Measurements from ENCODE around the gene DCAF5. TPM values are rescaled to one million over a fixed set of nuclear protein-coding genes. Genes with fewer than 3 reads are reported as not detected.
A peak's percentile ranks its signal among the peaks of the same experiment; 100 is the strongest.

The DCAF5 gene
- total and polyA plus RNA-seq, 2 of the 13 experiments (the other 11 are each of a cell fraction or from before 2014, with no cell fraction given): 13.4 to 31.6 TPM

DNA sequence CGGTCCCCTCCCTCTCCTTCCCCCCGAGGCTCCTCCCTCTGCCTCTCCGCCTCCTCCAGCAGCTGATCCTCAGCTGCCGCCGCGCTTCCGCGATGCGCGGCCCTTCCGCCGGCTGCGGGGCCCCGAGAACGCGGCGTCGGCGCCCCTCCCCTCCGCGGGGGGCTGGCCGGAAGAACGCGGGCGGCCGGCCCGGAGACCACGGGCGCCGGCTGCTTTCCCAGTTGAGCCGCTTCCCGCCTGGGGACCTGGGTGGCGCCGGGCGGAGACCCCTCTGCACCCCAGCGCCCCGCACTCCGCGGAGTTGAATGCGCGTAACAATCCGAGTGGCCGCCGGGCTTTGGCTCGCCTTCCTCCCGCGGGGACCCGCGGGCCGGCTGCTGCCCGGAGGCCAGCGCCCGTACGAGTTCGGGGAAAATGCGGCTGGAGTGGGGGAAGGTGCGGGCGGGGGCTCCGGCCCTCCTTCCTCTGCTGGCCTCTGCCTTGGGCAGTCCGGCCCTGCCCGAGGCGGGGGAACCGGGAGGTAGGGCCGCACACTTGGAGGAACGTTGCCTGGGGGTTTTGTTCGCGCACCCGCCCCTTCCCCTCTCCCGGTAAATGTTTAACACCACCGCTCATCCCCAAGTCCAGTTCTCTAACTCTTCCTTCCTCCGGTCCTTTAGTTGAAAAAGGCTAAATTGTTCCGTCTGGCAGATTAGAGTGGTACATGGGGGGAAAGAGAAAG lies 393 bp upstream of the DCAF5 start (continued):
- TF ChIP-seq, protein P1, sequence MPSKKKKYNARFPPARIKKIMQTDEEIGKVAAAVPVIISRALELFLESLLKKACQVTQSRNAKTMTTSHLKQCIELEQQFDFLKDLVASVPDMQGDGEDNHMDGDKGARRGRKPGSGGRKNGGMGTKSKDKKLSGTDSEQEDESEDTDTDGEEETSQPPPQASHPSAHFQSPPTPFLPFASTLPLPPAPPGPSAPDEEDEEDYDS (CRISPR knock-in tag; IDR thresholded peaks at IDR 0.05): peak; percentile 81
- TF ChIP-seq PHF8 (CRISPR knock-in tag; IDR thresholded peaks at IDR 0.05) (peak; percentile 83), NRL (CRISPR knock-in tag; IDR thresholded peaks at IDR 0.05; ENCODE audit: borderline replicate concordance) (0 out of 2 replicates have a peak, but pooled peaks have one; percentile 43), ZNF10 (CRISPR knock-in tag; IDR thresholded peaks at IDR 0.05; ENCODE audit: borderline replicate concordance, low read depth) (no peak), RFX3 (CRISPR knock-in tag; IDR thresholded peaks at IDR 0.05) (no peak), ZNF678 (CRISPR knock-in tag; IDR thresholded peaks at IDR 0.05) (no peak), ZSCAN12 (CRISPR knock-in tag; IDR thresholded peaks at IDR 0.05) (no peak), GATAD2A (CRISPR knock-in tag; IDR thresholded peaks at IDR 0.05) (peak; percentile 25; the same call in 1 of the 2 replicates), ZNF766 (CRISPR knock-in tag; IDR thresholded peaks at IDR 0.05; ENCODE audit: borderline replicate concordance) (0 out of 2 replicates have a peak, but pooled peaks have one; percentile 18), PHF21A (CRISPR knock-in tag; IDR thresholded peaks at IDR 0.05) (no peak; the same call in 1 of the 2 replicates), ZBTB7B (CRISPR knock-in tag; IDR thresholded peaks at IDR 0.05) (no peak; the same call in 1 of the 2 replicates), TBX2 (CRISPR knock-in tag; IDR thresholded peaks at IDR 0.05; ENCODE audit: borderline replicate concordance) (peak; percentile 57), ZSCAN31 (CRISPR knock-in tag; IDR thresholded peaks at IDR 0.05; ENCODE audit: low read depth) (0 out of 2 replicates have a peak, but pooled peaks have one; percentile 20), ESRRA (CRISPR knock-in tag; IDR thresholded peaks at IDR 0.05; ENCODE audit: low read depth) (0 out of 2 replicates have a peak, but pooled peaks have one; percentile 25), HNRNPLL (IDR thresholded peaks at IDR 0.05; ENCODE audit: low read depth, low read length, poor library complexity, severe bottlenecking) (peak; percentile 98), ATF7-NPFF (CRISPR knock-in tag; IDR thresholded peaks at IDR 0.05; ENCODE audit: low read depth) (peak; percentile 85), ZMYM3 (CRISPR knock-in tag; IDR thresholded peaks at IDR 0.05) (no peak; the same call in 1 of the 2 replicates)
- TF ChIP-seq, protein P2, sequence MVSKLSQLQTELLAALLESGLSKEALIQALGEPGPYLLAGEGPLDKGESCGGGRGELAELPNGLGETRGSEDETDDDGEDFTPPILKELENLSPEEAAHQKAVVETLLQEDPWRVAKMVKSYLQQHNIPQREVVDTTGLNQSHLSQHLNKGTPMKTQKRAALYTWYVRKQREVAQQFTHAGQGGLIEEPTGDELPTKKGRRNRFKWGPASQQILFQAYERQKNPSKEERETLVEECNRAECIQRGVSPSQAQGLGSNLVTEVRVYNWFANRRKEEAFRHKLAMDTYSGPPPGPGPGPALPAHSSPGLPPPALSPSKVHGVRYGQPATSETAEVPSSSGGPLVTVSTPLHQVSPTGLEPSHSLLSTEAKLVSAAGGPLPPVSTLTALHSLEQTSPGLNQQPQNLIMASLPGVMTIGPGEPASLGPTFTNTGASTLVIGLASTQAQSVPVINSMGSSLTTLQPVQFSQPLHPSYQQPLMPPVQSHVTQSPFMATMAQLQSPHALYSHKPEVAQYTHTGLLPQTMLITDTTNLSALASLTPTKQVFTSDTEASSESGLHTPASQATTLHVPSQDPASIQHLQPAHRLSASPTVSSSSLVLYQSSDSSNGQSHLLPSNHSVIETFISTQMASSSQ (IDR thresholded peaks at IDR 0.05; ENCODE audit: low read depth): peak; percentile 80
- TF ChIP-seq, protein P2 (CRISPR knock-in tag; IDR thresholded peaks at IDR 0.05; ENCODE audit: borderline replicate concordance): peak; percentile 71; the same call in 1 of the 2 replicates
- TF ChIP-seq, protein P3, sequence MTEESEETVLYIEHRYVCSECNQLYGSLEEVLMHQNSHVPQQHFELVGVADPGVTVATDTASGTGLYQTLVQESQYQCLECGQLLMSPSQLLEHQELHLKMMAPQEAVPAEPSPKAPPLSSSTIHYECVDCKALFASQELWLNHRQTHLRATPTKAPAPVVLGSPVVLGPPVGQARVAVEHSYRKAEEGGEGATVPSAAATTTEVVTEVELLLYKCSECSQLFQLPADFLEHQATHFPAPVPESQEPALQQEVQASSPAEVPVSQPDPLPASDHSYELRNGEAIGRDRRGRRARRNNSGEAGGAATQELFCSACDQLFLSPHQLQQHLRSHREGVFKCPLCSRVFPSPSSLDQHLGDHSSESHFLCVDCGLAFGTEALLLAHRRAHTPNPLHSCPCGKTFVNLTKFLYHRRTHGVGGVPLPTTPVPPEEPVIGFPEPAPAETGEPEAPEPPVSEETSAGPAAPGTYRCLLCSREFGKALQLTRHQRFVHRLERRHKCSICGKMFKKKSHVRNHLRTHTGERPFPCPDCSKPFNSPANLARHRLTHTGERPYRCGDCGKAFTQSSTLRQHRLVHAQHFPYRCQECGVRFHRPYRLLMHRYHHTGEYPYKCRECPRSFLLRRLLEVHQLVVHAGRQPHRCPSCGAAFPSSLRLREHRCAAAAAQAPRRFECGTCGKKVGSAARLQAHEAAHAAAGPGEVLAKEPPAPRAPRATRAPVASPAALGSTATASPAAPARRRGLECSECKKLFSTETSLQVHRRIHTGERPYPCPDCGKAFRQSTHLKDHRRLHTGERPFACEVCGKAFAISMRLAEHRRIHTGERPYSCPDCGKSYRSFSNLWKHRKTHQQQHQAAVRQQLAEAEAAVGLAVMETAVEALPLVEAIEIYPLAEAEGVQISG (CRISPR knock-in tag; IDR thresholded peaks at IDR 0.05): peak; percentile 80; the same call in 1 of the 2 replicates
- TF ChIP-seq, protein P4, sequence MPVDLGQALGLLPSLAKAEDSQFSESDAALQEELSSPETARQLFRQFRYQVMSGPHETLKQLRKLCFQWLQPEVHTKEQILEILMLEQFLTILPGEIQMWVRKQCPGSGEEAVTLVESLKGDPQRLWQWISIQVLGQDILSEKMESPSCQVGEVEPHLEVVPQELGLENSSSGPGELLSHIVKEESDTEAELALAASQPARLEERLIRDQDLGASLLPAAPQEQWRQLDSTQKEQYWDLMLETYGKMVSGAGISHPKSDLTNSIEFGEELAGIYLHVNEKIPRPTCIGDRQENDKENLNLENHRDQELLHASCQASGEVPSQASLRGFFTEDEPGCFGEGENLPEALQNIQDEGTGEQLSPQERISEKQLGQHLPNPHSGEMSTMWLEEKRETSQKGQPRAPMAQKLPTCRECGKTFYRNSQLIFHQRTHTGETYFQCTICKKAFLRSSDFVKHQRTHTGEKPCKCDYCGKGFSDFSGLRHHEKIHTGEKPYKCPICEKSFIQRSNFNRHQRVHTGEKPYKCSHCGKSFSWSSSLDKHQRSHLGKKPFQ (CRISPR knock-in tag; IDR thresholded peaks at IDR 0.05; ENCODE audit: insufficient replicate concordance): peak; percentile 82

Measured in HepG2 (cell line).